Esophagus (tissue), 2 donors: ENCODE data around the gene IL16. TPM values are rescaled to one million over a fixed set of nuclear protein-coding genes. Genes with fewer than 3 reads are reported as not detected.
A peak's percentile ranks its signal among the peaks of the same experiment; 100 is the strongest.

Experiments
- H3K27ac ChIP-seq, 2 donors: one replicate each; pipeline ENCODE4 v1.5.1; 2013; ENCODE audit warnings: low read depth in 2 of 2, mild to moderate bottlenecking in 2 of 2, inconsistent platforms in 1 of 2, low read length in 1 of 2, moderate library complexity in 1 of 2
- H3K27me3 ChIP-seq, 2 donors: one replicate each; pipeline ENCODE4 v1.6.1; 2013; ENCODE audit warnings: low read length in 2 of 2, control low read depth in 1 of 2, mild to moderate bottlenecking in 1 of 2; ENCODE audit not compliant: insufficient read depth in 2 of 2, control insufficient read depth in 1 of 2
- H3K36me3 ChIP-seq, 2 donors: one replicate each; pipeline ENCODE4 v1.6.1; 2013; ENCODE audit warnings: low read length in 1 of 2; ENCODE audit not compliant: control insufficient read depth in 2 of 2, insufficient read depth in 2 of 2
- H3K4me1 ChIP-seq, 2 donors: one replicate each; pipeline ENCODE4 v1.6.1; 2013; ENCODE audit warnings: low read length in 1 of 2; ENCODE audit not compliant: control insufficient read depth in 2 of 2, insufficient read depth in 2 of 2
- H3K4me3 ChIP-seq, 2 donors: one replicate each; pipeline ENCODE4 v1.5.1; 2013; ENCODE audit warnings: low read length in 2 of 2, mild to moderate bottlenecking in 2 of 2, low read depth in 1 of 2, moderate library complexity in 1 of 2
- H3K9me3 ChIP-seq, 2 donors: one replicate each; pipeline ENCODE4 v1.6.1; 2013; ENCODE audit warnings: mild to moderate bottlenecking in 2 of 2, low read depth in 1 of 2, low read length in 1 of 2, moderate library complexity in 1 of 2; ENCODE audit not compliant: control insufficient read depth in 2 of 2, insufficient read depth in 1 of 2
- WGBS, 2 donors: extraction: QIAGEN DNeasy Blood & Tissue Kit; methylation state at CpG; one replicate each; pipeline ENCODE4 v1.1.7; 2013; 5-methylcytosine and 5-hydroxymethylcytosine counted together
- polyA plus RNA-seq, 2 donors: library from polyadenylated mRNA; stranded (reverse); fragments of 200-250 nt; gene quantifications; one replicate each; pipeline ENCODE4 v1.2.3, GENCODE V29; 2013
- donor health status: healthy with polysubstance abuse.
- donor health status: Bipolar disorder and iron deficiency.

Gene IL16
- polyA plus RNA-seq, 2 donors = 2.6 to 3.1 TPM

GRCh38 chr15:81160312-81161159, 36.1 kb upstream of the IL16 start:
- no peaks in the 10 kb centered on the region for H3K36me3 ChIP-seq
- H3K4me3 ChIP-seq = no peak overlapping the region
- no peaks in the 10 kb centered on the region for H3K9me3 ChIP-seq
- 35 to 45% methylated on average over 11 of the region's 11 CpGs for WGBS, 2 donors
- peaks cover 0 to 14% of the 10 kb centered on the region in 2 donors for H3K4me1 ChIP-seq
- H3K27ac ChIP-seq = peak overlapping the region in 1 of 2 donors; percentile 43
- no peaks in the 10 kb centered on the region for H3K27me3 ChIP-seq

DNA sequence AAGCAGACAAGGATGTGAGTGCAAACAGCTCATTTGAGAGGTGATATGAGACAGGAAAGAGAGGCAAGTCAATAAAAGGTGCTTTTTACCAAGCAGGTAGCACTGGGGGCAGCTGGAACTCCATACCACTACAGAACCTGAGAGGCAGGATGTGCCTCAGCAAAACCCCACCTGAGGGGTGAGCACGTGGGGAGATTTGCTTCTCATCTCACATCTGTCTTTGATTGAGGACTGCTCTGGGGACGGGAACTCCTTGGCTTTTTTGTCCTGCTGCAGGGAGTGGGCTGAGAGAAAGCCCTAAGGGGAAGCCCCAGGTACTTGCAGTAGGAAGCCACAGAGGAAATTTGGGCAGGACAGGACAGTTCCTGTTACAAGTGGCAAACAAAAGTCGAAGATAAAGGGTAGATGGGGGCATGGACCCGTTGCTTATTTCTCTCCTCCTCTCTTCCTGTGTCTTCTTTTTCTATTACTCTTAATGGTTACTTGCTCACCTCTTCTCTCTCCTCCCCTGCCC, 35.5 kb upstream of the IL16 start:
- Histone ChIP-seq H3K27me3 (no peaks in the 10 kb centered on the region), H3K4me3 (no peak overlapping the region), H3K36me3 (no peaks in the 10 kb centered on the region), H3K9me3 (no peaks in the 10 kb centered on the region), H3K4me1 (peaks cover 0 to 14% of the 10 kb centered on the region in 2 donors), H3K27ac (peak overlapping the region in 1 of 2 donors; percentile 43)
- 23 to 37% methylated on average over 4 of the region's 4 CpGs for WGBS, 2 donors

DNA sequence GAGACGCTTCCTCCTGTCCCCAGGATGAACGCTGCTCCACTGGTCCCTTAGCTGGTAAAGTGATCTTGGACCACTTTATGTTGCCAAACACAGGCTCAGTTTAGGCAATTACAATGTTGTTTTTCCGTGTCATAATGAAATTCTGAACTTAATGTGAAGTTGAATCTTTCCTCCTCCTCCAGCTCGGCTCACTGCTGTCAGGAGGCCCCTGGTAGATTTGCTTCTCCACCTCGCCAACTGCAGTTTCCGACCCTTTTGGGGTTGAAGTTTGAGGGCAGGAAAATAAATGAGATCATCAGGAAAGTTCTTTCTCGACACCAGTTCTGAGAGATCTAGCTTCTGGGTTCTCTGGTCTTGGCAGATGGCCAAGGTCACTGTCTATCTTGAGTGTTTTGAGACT, 34.8 kb upstream of the IL16 start:
- Histone ChIP-seq H3K36me3 (no peaks in the 10 kb centered on the region), H3K4me3 (no peak overlapping the region), H3K27ac (no peak overlapping the region), H3K27me3 (no peaks in the 10 kb centered on the region), H3K9me3 (no peaks in the 10 kb centered on the region), H3K4me1 (peaks cover 0 to 14% of the 10 kb centered on the region in 2 donors)
- WGBS, 2 donors = 70 to 75% methylated on average over 7 of the region's 7 CpGs

GRCh38 chr15:81163961-81164800, 32.5 kb upstream of the IL16 start:
- Histone ChIP-seq H3K4me3 (no peak overlapping the region), H3K9me3 (no peaks in the 10 kb centered on the region), H3K36me3 (no peaks in the 10 kb centered on the region), H3K27ac (no peak overlapping the region), H3K4me1 (peaks cover 0 to 19% of the 10 kb centered on the region in 2 donors), H3K27me3 (no peaks in the 10 kb centered on the region)
- WGBS, 2 donors = 63 to 75% methylated on average over 3 of the region's 3 CpGs

GRCh38 chr15:81165535-81165934, 31.1 kb upstream of the IL16 start:
- WGBS, 2 donors = 45 to 69% methylated on average over 3 of the region's 3 CpGs
- Histone ChIP-seq H3K27ac (no peak overlapping the region), H3K4me3 (no peak overlapping the region), H3K4me1 (peaks cover 0 to 16% of the 10 kb centered on the region in 2 donors), H3K27me3 (no peaks in the 10 kb centered on the region), H3K9me3 (no peaks in the 10 kb centered on the region), H3K36me3 (no peaks in the 10 kb centered on the region)

GRCh38 chr15:81166636-81167305, 29.9 kb upstream of the IL16 start:
- no peaks in the 10 kb centered on the region for H3K9me3 ChIP-seq
- no peak overlapping the region for H3K4me3 ChIP-seq
- no peak overlapping the region for H3K27ac ChIP-seq
- WGBS, 2 donors = 46 to 68% methylated on average over 3 of the region's 3 CpGs
- H3K27me3 ChIP-seq = no peaks in the 10 kb centered on the region
- no peaks in the 10 kb centered on the region for H3K36me3 ChIP-seq
- peaks cover 0 to 8% of the 10 kb centered on the region in 2 donors for H3K4me1 ChIP-seq

- no peaks in the 10 kb centered on the region for H3K9me3 ChIP-seq
- H3K4me1 ChIP-seq = peaks cover 0 to 8% of the 10 kb centered on the region in 2 donors
- no peaks in the 10 kb centered on the region for H3K27me3 ChIP-seq
- WGBS, 2 donors = 92% methylated on average over 2 of the region's 2 CpGs
- H3K27ac ChIP-seq = no peak overlapping the region
- H3K4me3 ChIP-seq = no peak overlapping the region
- no peaks in the 10 kb centered on the region for H3K36me3 ChIP-seq
Observed at GRCh38 chr15:81168131-81168526, 28.6 kb upstream of the IL16 start.

DNA sequence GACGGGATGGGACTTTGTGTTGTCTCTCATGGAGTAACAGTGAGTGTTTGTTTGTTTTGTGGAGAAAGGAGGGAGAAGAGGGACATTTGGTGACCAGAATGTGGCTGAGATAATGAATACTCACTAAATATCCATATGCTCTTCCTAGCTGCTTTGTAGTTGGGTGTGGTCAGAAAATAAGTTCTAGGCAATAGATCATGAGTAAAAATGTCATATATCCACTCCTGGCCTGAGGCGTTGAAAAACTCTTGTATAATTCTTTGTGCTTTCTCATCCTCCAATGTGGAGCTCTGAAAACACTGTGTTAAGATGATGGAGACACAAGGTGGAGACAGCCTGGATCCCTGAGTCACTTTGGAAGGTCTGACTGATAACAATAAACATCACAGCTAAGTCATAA, 28.0 kb upstream of the IL16 start:
- H3K4me1 ChIP-seq = peaks cover 0 to 8% of the 10 kb centered on the region in 2 donors
- no peaks in the 10 kb centered on the region for H3K27me3 ChIP-seq
- WGBS, 2 donors = 70 to 76% methylated on average over 2 of the region's 2 CpGs
- H3K9me3 ChIP-seq = no peaks in the 10 kb centered on the region
- H3K36me3 ChIP-seq = no peaks in the 10 kb centered on the region
- H3K4me3 ChIP-seq = no peak overlapping the region
- H3K27ac ChIP-seq = no peak overlapping the region

GRCh38 chr15:81170511-81170910, 26.2 kb upstream of the IL16 start:
- Histone ChIP-seq H3K27ac (no peak overlapping the region), H3K4me1 (peaks cover 0 to 6% of the 10 kb centered on the region in 2 donors), H3K9me3 (no peaks in the 10 kb centered on the region), H3K4me3 (no peak overlapping the region), H3K36me3 (no peaks in the 10 kb centered on the region), H3K27me3 (no peaks in the 10 kb centered on the region)
- 44 to 59% methylated on average over 3 of the region's 3 CpGs for WGBS, 2 donors
